ENCODE results near the gene SLC19A2. TPM values are rescaled to one million over a fixed set of nuclear protein-coding genes. Genes with fewer than 3 reads are reported as not detected.
A peak's percentile ranks its signal among the peaks of the same experiment; 100 is the strongest.

SLC19A2 gene
- total RNA-seq, 1 experiment from 2014 or later, result 31.5 TPM

DNA sequence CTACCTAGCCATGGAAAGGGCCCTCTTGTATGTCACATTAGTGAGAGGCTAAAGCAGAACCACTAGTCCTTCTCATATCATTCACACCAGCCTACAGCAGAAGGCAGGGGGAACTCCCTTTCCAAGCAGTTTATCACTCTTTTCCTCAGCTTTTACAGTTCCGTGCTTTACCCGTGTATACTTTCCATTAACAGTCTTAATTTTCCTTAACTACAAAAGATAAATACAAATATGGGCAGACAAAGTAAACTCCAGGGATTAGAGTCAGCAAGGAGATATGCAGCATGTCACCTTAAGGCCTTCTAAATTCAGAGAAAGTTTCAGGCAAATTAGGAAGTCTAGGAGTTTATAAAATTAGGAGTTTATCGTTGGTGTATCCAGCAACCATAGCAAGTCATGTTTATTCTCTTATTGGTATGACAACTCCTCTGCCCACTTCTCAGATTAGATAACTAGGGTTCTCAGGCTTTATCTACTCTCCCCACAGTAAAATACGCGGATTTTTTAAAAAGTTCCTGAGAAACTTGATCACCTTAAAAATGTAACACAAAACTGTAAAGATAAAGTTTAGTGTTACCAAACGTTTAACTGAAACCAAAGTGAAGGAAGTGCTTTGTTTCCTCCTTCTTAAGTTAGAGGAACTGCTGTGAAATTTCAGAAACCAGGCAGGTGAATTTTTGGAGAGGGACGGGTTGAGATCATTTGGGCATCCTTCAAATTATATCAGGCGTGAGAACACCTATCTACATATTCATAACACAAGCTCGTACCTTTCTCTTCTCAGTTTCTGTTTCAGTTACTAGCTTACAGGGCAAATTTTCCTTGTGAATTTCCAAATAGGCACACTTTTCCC is 42.7 kb upstream of the SLC19A2 start:
- Histone ChIP-seq H3K4me3 (ENCODE audit: low read depth, low read length) (no peak overlapping the region), H3K36me3 (ENCODE audit: control insufficient read depth, insufficient read depth, low read length) (no peaks in the 10 kb centered on the region)
- H3K4me1 Mint-ChIP-seq (ENCODE audit: low read depth, unreplicated experiment), result peaks cover 56% of the 10 kb centered on the region

DNA sequence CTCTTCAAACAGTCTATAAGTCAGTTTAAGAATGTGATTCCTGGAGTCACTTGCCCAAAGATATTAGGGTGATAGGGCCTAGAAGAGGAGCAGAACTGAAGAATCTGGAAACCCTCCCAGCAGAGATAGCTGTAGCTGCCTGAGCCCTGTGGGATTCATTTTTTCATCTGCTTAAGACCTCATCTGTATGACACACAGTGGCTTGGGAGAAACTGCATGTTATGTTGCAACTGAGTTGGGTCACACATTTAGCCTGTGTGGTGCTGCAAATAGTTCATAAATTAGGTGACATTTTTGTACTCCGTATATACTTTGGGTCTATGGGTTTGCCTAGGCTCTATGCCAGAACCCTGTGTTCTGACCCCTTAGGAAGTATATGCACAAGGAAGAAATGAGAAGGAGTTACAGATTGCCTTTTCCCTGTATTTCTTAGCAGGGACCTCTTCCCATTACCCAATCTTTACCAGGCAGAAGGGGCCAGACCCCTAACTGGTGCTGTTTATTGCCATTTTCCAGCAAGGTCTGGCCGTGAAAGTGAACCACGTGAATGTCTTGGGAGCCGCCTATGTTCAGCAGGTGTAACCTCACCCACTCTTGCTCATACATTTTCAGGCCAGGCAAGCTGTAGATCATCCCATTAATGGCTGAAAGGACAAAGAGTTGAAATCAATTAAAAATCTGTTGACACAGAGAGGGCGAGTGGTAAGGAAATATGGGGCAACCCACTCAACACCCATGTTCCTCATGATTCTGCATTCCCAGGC is 41.9 kb upstream of the SLC19A2 start:
- intact Hi-C loops (cut with micrococcal nuclease; ENCODE audit: unreplicated experiment), result loop anchor here (5.0 kb wide), 1 partner anchor 60 kb away; no protein-coding TSS in a partner anchor
- ChIA-PET CTCF (no interaction called here), POLR2A (interaction anchor here (2.3 kb wide), 1 partner anchor 42 kb away, joined by 14 read pairs; the partner anchor contains the start of gene SLC19A2)
- DNase-seq, result no peak
- no peak overlapping the region for H3K4me3 Mint-ChIP-seq (ENCODE audit: unreplicated experiment)
- H3K9me3 Mint-ChIP-seq (ENCODE audit: unreplicated experiment), result no peaks in the 10 kb centered on the region
- H3K36me3 Mint-ChIP-seq (ENCODE audit: insufficient read depth, unreplicated experiment), result peaks cover 8% of the 10 kb centered on the region
- Histone ChIP-seq H3K4me3 (ENCODE audit: low read depth, low read length) (no peak overlapping the region), H3K9me3 (no peaks in the 10 kb centered on the region), H3K4me1 (peaks cover 59% of the 10 kb centered on the region), H3K36me3 (ENCODE audit: control insufficient read depth, insufficient read depth, low read length) (no peaks in the 10 kb centered on the region), H3K27me3 (replicated peaks; ENCODE audit: control insufficient read depth, insufficient read depth, low read length) (no peaks in the 10 kb centered on the region)
- H3K27me3 Mint-ChIP-seq (ENCODE audit: insufficient read depth, unreplicated experiment), result no peaks in the 10 kb centered on the region
- peaks cover 56% of the 10 kb centered on the region for H3K4me1 Mint-ChIP-seq (ENCODE audit: low read depth, unreplicated experiment)
- no TSS peak for BruUV-seq (replicated peaks)
- TF ChIP-seq, protein P1, sequence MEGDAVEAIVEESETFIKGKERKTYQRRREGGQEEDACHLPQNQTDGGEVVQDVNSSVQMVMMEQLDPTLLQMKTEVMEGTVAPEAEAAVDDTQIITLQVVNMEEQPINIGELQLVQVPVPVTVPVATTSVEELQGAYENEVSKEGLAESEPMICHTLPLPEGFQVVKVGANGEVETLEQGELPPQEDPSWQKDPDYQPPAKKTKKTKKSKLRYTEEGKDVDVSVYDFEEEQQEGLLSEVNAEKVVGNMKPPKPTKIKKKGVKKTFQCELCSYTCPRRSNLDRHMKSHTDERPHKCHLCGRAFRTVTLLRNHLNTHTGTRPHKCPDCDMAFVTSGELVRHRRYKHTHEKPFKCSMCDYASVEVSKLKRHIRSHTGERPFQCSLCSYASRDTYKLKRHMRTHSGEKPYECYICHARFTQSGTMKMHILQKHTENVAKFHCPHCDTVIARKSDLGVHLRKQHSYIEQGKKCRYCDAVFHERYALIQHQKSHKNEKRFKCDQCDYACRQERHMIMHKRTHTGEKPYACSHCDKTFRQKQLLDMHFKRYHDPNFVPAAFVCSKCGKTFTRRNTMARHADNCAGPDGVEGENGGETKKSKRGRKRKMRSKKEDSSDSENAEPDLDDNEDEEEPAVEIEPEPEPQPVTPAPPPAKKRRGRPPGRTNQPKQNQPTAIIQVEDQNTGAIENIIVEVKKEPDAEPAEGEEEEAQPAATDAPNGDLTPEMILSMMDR (IDR thresholded peaks at IDR 0.05; ENCODE audit: insufficient read depth in 1 of 2, low read depth in 1 of 2, low read length in 1 of 2, severe bottlenecking in 1 of 2, unreplicated experiment in 1 of 2), result no peak
- H3K27ac Mint-ChIP-seq (ENCODE audit: unreplicated experiment), result peak overlapping the region; percentile 98

More for the DNA sequence above, 42.7 kb upstream of the SLC19A2 start:
- no peaks in the 10 kb centered on the region for H3K27me3 Mint-ChIP-seq (ENCODE audit: insufficient read depth, unreplicated experiment)
- intact Hi-C loops (cut with micrococcal nuclease; ENCODE audit: unreplicated experiment), result loop anchor here (1.0 to 5.0 kb wide), 4 partner anchors 18 to 61 kb away; partner anchors contain the start of gene SLC19A2
- Histone ChIP-seq H3K9me3 (no peaks in the 10 kb centered on the region), H3K4me1 (peaks cover 62% of the 10 kb centered on the region), H3K27me3 (replicated peaks; ENCODE audit: control insufficient read depth, insufficient read depth, low read length) (no peaks in the 10 kb centered on the region)
- no peaks in the 10 kb centered on the region for H3K9me3 Mint-ChIP-seq (ENCODE audit: unreplicated experiment)
- peaks cover 8% of the 10 kb centered on the region for H3K36me3 Mint-ChIP-seq (ENCODE audit: insufficient read depth, unreplicated experiment)
- POLR2A ChIA-PET, result interaction anchor here (2.3 kb wide), 1 partner anchor 42 kb away, joined by 14 read pairs; the partner anchor contains the start of gene SLC19A2
- H3K27ac Mint-ChIP-seq (ENCODE audit: unreplicated experiment), result peak overlapping the region; percentile 98
- CTCF ChIA-PET, result interaction anchor here (0.5 to 1.5 kb wide), 6 partner anchors 17 to 1083 kb away, joined by 3 to 5 read pairs (median 4); partner anchors contain the start of gene SLC19A2
- TF ChIP-seq, protein P1 (IDR thresholded peaks at IDR 0.05; ENCODE audit: insufficient read depth in 1 of 2, low read depth in 1 of 2, low read length in 1 of 2, severe bottlenecking in 1 of 2, unreplicated experiment in 1 of 2), result no peak
- TSS peak; percentile 94 for BruUV-seq (replicated peaks)
- peak overlapping the region; percentile 57 for H3K4me3 Mint-ChIP-seq (ENCODE audit: unreplicated experiment)
- DNase-seq, result no peak

DNA sequence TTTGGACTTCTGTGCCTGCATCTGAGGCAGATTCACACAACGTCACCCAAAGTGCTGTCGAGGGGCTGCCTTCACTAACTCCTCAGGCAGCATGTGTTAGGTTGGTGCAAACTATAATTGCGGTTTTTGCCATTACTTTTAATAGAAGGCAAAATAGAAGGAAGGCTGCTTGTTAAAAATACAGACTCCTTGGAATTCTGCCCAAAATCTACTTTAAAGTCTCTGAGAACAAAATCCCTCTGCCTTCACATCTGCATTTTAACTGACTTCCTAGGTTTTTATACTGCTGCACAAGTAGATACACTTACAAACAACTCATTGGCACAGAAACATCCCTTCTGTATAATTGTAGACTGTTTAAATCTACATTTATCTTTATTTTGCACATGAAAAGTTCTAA is 41.3 kb upstream of the SLC19A2 start:
- intact Hi-C loops (cut with micrococcal nuclease; ENCODE audit: unreplicated experiment), result loop anchor here (5.0 kb wide), 1 partner anchor 60 kb away; no protein-coding TSS in a partner anchor
- no peak overlapping the region for H3K4me3 Mint-ChIP-seq (ENCODE audit: unreplicated experiment)
- no peak overlapping the region for H3K4me3 ChIP-seq (ENCODE audit: low read depth, low read length)
- CTCF ChIA-PET, result no interaction called here
- no peaks in the 10 kb centered on the region for H3K27me3 ChIP-seq (replicated peaks; ENCODE audit: control insufficient read depth, insufficient read depth, low read length)
- TF ChIP-seq, protein P1 (IDR thresholded peaks at IDR 0.05; ENCODE audit: insufficient read depth in 1 of 2, low read depth in 1 of 2, low read length in 1 of 2, severe bottlenecking in 1 of 2, unreplicated experiment in 1 of 2), result no peak
- H3K9me3 ChIP-seq, result no peaks in the 10 kb centered on the region
- no peaks in the 10 kb centered on the region for H3K27me3 Mint-ChIP-seq (ENCODE audit: insufficient read depth, unreplicated experiment)
- POLR2A ChIA-PET, result no interaction called here
- no peak overlapping the region for H3K27ac Mint-ChIP-seq (ENCODE audit: unreplicated experiment)
- H3K36me3 ChIP-seq (ENCODE audit: control insufficient read depth, insufficient read depth, low read length), result no peaks in the 10 kb centered on the region
- DNase-seq, result no peak
- H3K9me3 Mint-ChIP-seq (ENCODE audit: unreplicated experiment), result no peaks in the 10 kb centered on the region
- H3K4me1 Mint-ChIP-seq (ENCODE audit: low read depth, unreplicated experiment), result peaks cover 56% of the 10 kb centered on the region
- no TSS peak for BruUV-seq (replicated peaks)
- peaks cover 59% of the 10 kb centered on the region for H3K4me1 ChIP-seq
- H3K36me3 Mint-ChIP-seq (ENCODE audit: insufficient read depth, unreplicated experiment), result peaks cover 8% of the 10 kb centered on the region

All from Caco-2 (cell line).